ENCODE results near the gene SRSF3.
"Not testable (repeated sequence)": the region's sequence is repeated elsewhere in the genome, so short reads cannot be mapped to it uniquely, and the experiment has no call there.

The SRSF3 gene

GRCh38 chr6:36649701-36650484 is 55.7 kb downstream of the SRSF3 start:
- no peak for DNase-seq (ENCODE audit: low read depth)

- DNase-seq (ENCODE audit: low read depth), result no peak
Observed at GRCh38 chr6:36650848-36651478, 56.8 kb downstream of the SRSF3 start.

GRCh38 chr6:36651659-36652379 is 57.7 kb downstream of the SRSF3 start:
- no peak for DNase-seq (ENCODE audit: low read depth)

GRCh38 chr6:36654469-36654868 is 60.3 kb downstream of the SRSF3 start:
- DNase-seq (ENCODE audit: low read depth), result not testable (repeated sequence)
